Stimulated activated naive CD4-positive, alpha-beta T cell (primary cell): ENCODE measurements around the gene ABCA7.

Experiments
- DNase-seq, 6 experiments: peaks; one replicate each; lab custom pipeline; 2025; lab: John Stamatoyannopoulos, UW

ABCA7 gene

DNA sequence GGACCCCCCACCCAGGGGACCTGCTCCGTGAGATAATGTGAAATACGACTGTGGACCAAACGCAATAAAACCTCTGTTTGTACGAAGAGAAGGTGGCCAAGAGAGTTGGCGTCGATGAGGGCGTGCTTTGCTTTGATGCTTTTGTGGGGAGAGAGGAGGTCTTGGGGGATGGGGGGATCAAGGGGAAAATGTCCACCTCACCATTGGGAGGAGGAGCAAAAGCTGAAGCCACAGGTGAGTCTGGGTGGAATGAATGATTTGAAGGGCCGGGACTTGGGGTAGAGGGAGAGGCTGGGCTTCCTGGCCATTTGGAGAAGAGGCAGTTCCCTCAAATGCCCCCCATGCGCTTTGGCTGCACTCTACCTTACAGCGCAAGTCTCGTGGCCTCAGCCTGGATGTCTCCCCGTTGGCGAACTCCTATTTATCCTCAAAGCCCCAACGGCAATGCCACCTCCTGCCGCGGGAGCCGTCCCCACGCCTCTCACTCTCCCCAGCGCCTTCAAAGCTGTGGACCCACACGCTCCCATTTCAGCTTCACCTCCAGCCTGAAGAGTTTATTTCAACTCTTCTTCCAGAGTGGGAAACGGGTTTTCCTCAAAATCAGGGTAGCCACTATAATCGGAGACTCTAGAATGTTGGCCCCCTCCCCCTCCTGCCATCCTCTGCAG is 795 bp upstream of the ABCA7 start:
- peak in 4 of 6 experiments; percentile 28 to 54 (median 42) for DNase-seq

DNA sequence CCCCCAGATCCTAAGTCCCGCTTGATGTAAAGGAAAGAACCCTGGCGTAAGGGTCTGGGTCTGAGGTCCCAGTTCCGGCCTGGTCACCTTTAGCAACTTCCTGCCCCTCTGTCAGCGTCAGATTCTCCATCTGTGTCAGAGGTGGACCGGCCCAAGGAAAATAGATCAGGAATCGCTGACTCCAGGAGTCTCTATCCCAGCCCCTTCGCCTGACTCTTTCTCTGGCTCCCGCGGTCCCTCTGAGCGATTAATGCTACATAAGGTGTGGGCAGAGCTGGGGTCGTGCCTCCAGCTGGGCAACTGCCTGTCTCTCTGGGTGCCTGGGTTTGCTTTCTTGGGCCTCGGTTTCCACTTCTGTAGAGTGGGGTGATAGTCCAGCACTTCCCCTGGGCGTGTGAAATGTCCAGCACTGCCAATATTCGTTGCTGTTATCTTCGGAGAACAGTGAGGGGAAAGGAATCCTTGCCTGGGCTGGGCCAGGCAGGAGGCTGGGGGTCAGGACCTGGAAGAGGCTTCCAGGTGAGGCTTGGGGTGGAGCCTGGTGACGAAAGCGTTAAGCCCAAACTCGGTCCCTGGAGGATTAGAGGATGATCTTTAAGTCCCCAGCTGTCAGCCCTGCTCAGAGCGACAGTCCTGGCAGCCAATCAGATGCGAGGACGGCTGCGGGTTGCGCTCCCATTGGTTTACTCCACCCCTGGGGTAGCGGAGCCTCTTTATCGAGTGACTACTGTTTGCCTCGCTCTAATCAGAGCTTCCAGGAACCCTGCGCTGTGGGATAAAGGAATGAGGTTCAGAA is 767 bp downstream of the ABCA7 start:
- DNase-seq: peak; percentile 80 to 90 (median 86)

DNA sequence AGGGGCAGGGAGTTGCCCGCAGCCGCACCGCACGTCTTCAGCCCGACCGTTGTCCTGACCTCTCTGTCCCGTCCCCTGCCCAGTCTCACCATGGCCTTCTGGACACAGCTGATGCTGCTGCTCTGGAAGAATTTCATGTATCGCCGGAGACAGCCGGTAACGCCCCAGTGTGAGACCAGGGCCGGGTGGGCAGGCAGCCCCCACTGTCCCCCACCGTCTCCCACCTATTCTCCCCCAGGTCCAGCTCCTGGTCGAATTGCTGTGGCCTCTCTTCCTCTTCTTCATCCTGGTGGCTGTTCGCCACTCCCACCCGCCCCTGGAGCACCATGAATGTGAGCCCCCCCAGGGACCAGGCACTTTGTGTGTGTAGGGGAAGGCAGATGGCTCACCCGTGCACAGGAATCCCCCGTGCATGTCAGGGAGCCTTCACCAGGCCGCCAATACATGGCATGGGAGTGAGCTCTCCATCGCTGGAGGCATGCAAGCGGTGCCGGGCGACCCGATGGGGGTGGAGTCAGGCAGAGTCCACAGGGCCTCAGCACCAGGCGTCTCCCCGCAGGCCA is 1.4 kb downstream of the ABCA7 start:
- no peak for DNase-seq

DNA sequence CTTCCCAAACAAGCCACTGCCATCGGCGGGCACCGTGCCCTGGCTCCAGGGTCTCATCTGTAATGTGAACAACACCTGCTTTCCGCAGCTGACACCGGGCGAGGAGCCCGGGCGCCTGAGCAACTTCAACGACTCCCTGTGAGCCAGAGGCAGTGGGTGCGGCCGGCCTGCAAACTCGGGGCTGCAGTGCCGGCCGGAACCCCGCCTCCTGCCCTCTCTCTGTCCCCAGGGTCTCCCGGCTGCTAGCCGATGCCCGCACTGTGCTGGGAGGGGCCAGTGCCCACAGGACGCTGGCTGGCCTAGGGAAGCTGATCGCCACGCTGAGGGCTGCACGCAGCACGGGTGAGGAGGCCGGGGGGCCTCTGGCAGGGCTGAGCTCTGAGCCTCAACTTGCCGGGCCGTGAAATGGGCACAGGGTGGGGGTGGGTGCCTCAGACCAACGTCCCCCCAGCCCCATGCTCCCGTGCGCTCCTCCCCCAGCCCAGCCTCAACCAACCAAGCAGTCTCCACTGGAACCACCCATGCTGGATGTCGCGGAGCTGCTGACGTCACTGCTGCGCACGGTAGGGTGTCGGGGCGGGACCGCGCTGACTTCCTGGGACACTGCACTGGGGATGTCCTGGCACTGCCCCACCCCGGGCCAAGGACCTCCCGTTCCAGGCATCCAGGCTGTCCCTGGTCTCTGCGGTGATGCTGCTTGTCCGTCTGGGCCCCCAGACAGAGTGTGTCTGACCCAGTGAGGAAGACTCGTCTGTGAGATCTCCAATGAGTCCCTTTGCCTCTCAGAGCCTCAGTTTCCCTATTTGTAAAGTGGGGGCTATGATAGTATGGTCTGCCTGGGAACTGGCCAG is 2.2 kb downstream of the ABCA7 start:
- no peak for DNase-seq

DNA sequence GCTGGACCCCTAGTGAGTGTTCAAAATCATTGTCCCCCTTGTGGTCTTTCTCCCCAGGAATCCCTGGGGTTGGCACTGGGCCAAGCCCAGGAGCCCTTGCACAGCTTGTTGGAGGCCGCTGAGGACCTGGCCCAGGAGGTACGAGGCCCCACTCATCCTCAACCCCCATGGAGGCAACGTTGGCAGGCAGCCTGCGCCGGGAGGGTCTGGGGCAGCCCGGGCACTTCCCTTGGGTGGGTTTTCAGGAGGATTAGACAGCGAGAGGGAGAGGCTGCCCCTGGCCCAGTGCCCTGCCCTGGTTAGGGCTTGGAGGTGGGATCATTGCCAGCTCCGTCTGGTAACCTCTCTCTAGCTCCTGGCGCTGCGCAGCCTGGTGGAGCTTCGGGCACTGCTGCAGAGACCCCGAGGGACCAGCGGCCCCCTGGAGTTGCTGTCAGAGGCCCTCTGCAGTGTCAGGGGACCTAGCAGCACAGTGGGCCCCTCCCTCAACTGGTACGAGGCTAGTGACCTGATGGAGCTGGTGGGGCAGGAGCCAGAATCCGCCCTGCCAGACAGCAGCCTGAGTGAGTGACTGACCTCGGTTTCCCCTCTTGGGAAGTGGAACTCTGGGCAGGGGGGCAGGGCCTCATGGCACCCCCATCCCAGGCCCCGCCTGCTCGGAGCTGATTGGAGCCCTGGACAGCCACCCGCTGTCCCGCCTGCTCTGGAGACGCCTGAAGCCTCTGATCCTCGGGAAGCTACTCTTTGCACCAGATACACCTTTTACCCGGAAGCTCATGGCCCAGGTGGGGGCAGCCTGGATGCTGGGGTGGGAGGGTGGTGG is 3.0 kb downstream of the ABCA7 start:
- DNase-seq: no peak

DNA sequence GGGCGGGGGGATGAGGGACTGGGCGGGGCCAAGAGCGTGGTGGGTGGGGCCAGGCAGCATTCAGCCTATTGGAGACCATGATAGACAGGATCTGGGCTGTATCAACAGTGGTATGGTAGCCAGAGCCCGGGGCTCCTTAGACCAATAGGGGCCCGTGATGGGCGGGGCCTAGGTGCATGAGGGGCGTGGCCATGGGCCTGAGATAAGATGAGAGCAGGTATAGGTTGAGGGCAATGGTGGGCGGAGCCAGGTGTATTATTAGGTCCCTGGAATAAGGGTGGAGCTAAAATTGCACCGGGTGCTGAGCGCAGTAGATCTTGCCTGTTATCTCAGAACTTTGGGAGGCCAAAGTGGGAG is 5.3 kb downstream of the ABCA7 start:
- DNase-seq: peak; percentile 31 to 75 (median 64)

DNA sequence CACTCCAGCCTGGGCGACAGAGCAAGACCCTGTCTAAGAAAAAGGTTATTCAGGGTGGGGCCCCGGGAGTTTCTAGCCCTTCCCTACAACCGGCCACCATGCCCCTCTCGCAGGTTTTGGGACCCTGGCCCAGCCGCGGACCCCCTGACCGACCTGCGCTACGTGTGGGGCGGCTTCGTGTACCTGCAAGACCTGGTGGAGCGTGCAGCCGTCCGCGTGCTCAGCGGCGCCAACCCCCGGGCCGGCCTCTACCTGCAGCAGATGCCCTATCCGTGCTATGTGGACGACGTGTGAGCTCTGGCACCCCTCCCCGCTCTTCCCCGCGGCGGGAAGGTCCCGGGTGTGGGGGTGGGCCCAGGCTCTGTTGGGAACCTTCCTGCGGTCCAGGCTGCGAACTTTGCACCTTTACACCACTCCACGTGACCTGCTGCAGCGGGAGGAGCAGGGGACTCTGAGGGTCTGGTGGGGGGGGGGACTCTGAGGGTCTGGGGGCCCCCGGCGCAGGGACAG is 6.3 kb downstream of the ABCA7 start:
- DNase-seq: no peak

DNA sequence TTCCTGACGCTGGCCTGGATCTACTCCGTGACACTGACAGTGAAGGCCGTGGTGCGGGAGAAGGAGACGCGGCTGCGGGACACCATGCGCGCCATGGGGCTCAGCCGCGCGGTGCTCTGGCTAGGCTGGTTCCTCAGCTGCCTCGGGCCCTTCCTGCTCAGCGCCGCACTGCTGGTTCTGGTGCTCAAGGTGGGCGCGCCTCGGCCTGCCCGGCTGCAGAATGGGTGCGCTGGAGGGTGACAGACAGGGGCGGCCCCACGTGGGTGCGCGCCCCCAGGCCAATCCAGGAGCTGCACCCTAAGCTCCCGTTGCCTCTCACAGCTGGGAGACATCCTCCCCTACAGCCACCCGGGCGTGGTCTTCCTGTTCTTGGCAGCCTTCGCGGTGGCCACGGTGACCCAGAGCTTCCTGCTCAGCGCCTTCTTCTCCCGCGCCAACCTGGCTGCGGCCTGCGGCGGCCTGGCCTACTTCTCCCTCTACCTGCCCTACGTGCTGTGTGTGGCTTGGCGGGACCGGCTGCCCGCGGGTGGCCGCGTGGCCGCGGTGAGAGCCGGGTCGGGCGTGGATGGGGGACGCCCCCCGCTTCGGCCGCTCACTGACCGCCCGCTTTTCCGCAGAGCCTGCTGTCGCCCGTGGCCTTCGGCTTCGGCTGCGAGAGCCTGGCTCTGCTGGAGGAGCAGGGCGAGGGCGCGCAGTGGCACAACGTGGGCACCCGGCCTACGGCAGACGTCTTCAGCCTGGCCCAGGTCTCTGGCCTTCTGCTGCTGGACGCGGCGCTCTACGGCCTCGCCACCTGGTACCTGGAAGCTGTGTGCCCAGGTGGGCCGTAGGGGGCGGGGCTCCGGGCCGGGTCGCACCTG is 7.2 kb downstream of the ABCA7 start:
- DNase-seq: no peak

DNA sequence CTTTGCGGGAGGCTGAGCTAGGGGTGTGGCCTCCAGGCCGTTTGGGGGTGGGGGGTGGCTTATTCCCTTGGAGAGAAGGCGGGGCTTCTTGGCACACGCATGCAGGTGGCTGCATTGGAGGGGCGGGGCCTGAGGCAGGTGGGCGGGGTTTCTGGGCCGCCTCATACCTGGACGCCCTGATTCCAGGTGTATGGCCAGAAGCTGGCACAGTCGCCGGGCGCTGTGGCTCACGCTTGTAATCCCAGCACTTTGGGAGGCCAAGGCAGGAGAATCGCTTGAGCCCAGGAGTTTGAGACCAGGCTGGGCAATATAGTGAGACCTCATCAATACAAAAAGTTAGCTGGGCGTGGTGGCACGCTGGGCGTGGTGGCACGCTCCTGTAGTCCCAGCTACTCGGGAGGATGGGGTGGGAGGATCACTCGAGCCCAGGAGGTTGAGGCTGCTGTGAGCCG is 7.8 kb downstream of the ABCA7 start:
- DNase-seq: no peak

DNA sequence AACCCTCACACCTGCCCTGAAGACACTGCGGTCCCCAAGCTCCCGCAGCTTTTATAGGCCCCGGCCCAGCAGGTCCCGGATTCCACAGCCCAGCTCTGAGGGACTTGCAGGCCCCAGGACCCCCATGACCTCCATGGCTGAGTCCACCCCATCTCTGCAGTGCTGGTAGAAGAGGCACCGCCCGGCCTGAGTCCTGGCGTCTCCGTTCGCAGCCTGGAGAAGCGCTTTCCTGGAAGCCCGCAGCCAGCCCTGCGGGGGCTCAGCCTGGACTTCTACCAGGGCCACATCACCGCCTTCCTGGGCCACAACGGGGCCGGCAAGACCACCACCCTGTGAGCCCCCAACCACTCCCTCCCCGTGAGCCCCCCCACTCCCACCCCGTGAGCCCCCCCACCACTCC is 9.2 kb downstream of the ABCA7 start:
- DNase-seq: no peak

DNA sequence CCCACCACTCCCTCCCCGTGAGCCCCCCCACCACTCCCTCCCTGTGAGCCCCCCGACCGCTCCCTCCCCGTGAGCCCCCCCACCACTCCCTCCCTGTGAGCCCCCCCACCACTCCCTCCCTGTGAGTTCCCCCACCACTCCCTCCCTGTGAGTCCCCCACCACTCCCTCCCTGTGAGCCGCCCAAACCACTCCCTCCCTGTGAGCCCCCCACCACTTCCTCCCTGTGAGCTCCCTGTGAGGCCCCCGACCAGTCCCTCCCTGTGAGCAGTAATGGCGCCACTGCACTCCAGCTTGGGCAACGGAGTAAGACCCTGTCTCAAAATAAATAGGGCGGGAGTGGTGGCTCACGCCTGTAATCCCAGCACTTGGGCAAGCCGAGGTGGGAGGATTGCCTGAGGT is 9.9 kb downstream of the ABCA7 start:
- DNase-seq: no peak

DNA sequence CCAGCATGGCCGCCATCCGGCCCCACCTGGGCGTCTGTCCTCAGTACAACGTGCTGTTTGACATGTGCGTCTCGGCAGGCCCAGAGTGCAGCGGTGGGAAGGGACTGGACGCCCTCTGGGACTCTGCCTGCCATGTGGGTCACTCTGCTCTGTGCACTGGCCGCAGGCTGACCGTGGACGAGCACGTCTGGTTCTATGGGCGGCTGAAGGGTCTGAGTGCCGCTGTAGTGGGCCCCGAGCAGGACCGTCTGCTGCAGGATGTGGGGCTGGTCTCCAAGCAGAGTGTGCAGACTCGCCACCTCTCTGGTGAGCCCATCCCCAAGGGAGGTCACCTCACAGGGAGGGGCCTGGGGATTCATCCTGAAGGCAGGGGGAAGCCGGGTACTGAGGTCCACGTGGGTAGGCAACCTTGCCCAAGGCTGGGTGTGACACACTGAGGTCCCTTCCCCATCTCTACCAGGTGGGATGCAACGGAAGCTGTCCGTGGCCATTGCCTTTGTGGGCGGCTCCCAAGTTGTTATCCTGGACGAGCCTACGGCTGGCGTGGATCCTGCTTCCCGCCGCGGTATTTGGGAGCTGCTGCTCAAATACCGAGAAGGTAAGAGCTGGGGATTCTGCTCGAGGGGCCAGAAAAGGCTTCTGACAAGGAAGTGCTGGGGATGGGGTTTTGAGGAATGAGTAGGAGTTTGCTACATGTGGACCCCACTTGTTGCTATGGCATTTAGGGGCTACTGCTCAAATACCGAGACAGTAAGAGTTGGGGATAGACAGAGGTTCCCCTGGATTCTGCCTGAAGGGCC is 11.3 kb downstream of the ABCA7 start:
- DNase-seq: no peak

DNA sequence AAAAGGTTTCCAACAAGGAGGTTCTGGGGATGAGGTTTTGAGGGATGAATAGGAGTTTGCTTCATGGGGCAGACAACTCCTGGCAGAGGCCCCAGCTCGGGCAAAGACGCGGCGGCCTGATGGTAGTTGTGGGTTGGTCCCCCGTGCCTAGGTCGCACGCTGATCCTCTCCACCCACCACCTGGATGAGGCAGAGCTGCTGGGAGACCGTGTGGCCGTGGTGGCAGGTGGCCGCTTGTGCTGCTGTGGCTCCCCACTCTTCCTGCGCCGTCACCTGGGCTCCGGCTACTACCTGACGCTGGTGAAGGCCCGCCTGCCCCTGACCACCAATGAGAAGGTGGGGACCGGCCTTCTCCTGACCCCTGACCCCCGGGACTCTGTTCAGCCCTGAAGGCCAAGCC is 11.9 kb downstream of the ABCA7 start:
- no peak for DNase-seq

DNA sequence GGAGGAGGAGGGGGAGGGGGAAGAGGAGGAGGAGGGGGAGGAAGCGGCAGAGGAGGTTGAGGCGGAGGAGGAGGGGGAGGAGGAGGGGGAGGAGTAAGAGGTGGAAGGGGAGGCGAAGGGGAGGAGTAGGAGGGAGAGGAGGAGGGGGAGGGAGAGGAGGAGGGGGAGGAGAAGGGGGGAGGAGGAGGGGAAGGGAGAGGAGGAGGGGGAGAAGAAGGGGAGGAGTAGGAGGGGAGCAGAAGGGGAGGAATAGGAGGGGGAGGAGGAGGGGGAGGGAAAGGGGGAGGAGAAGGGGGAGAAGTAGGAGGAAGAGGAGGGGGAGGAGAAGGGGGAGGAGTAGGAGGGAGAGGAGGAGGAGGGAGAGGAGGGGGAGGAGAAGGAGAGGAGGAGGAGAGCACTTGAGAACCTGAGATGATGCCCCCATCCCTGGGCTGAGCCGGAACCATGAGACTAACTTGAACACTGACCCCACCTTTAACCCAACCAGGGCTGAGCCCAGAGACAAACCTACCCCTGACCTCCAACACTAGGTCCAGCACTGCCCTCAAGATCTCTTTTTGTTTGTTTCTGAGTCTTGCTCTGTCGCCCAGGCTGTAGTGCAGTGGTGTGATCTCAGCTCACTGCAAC is 12.6 kb downstream of the ABCA7 start:
- no peak for DNase-seq

DNA sequence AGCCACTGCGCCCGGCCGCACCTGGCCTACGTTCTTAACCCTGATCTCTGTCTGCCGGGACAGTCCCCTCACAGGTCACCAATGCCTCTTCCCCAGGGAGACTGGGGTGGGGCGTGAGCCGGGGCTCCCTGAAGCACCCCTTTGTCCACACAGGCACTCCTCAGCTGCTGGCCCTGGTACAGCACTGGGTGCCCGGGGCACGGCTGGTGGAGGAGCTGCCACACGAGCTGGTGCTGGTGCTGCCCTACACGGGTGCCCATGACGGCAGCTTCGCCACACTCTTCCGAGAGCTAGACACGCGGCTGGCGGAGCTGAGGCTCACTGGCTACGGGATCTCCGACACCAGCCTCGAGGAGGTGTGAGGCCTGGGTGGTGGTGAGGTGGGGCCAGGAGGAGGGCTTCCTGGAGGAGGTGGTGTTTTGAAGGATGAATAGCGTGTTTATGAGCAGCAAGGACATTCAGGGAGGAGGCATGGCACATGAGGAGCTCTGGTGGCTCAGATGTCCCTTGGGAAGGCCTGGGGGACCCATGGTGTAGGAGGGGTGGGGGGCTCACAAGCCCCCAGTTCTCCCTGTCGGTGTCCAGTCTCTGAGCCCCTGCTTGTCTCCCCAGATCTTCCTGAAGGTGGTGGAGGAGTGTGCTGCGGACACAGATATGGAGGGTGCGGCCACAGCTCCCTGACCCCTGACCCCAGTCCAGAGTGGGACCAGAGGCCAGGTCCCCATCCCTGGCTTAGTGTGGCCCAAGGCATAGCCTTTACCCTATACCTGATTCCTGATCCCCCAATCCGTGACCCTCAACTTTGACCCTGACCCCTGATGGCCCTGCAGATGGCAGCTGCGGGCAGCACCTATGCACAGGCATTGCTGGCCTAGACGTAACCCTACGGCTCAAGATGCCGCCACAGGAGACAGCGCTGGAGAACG is 13.5 kb downstream of the ABCA7 start:
- no peak for DNase-seq

DNA sequence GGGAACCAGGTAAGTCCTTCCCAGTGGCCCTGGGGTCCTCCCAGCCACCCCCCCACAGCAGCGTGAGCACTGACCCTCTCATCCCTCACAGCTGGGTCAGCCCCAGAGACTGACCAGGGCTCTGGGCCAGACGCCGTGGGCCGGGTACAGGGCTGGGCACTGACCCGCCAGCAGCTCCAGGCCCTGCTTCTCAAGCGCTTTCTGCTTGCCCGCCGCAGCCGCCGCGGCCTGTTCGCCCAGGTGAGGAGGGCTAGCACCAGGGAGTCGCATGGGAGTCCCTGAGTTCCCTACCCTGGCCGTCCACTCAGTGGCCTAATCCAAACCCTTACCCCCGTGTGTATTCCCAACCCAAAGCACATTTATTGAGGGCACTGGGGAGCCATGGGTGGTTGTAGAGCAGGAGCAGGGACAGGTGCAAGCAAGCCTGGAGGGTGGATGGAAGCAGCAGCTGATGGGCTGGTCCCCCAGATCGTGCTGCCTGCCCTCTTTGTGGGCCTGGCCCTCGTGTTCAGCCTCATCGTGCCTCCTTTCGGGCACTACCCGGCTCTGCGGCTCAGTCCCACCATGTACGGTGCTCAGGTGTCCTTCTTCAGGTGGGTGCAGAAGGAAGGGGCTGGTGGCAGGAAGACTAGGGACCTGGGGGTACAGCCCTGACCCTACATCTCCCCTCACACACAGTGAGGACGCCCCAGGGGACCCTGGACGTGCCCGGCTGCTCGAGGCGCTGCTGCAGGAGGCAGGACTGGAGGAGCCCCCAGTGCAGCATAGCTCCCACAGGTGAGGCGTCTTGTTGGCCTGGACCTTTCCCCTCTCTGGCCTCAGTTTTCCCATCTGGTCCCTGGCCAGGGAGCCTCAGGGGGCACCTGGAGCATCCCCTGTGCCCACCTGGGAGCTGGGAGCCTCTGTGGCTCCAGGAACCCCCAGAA is 14.5 kb downstream of the ABCA7 start:
- DNase-seq: no peak

DNA sequence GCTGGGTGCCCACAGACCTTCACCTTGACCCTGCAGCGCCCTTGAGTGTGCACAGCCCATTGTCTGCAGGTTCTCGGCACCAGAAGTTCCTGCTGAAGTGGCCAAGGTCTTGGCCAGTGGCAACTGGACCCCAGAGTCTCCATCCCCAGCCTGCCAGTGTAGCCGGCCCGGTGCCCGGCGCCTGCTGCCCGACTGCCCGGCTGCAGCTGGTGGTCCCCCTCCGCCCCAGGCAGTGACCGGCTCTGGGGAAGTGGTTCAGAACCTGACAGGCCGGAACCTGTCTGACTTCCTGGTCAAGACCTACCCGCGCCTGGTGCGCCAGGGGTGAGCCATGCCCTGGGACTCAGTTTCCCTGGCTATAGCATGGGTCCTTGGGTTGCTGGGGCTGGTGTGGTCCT is 15.1 kb downstream of the ABCA7 start:
- no peak for DNase-seq
